ENCODE data around the gene BSN. TPM values are rescaled to one million over a fixed set of nuclear protein-coding genes. Genes with fewer than 3 reads are reported as not detected.

The BSN gene
- total RNA-seq, 1 experiment from 2014 or later: 0.87 TPM

DNA sequence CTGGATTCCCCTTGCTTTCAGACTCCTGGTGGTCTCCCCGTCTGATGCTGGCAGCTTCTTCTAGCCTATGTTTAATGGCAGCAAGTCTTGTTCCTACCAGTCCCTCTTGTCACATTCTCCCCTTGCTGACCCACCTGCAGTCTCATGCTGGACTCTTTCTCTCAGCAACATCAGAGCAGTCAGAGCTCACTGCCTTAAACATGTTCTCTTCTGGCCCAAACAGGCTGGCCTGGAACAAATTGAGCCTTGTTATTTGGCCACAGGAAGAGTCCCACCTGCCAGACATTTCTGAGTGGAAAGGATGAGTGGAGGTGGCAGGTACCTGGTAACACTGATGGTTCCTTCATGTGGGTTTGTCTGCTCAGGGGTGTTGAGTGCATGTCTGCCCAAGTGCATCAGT is 60.7 kb downstream of the BSN start:
- in situ Hi-C loops (cut with HindIII; ENCODE audit: low pct_unique_long_range_greater_than_20kb, low sequenced_read_pairs) (no loop called here), intact Hi-C loops (cut with micrococcal nuclease; ENCODE audit: unreplicated experiment) (no loop called here)
- ChIA-PET CTCF (no interaction called here), POLR2A (no interaction called here)
- no peak overlapping the region for H3K27ac ChIP-seq (ENCODE audit: low read length)
- DNase-seq (ENCODE audit: low read depth, low spot score): no peak
- no peaks in the 10 kb centered on the region for H3K4me1 ChIP-seq (ENCODE audit: control insufficient read depth, insufficient read depth, low read length)
- no peaks in the 10 kb centered on the region for H3K9me3 ChIP-seq (ENCODE audit: control insufficient read depth, insufficient read depth, low read depth, low read length)
- H3K27me3 ChIP-seq (ENCODE audit: control insufficient read depth, insufficient read depth, low read length): no peaks in the 10 kb centered on the region
- no TSS peak for BruUV-seq (replicated peaks)
- no peaks in the 10 kb centered on the region for H3K36me3 ChIP-seq (ENCODE audit: control insufficient read depth, insufficient read depth, low read length)
- H3K4me3 ChIP-seq (ENCODE audit: low read depth in 2 of 2, low read length in 2 of 2): no peak overlapping the region
- no peak for ATAC-seq
- TF ChIP-seq SIN3A (IDR thresholded peaks at IDR 0.05; ENCODE audit: borderline replicate concordance, insufficient read depth, low read depth, low read length) (no peak), POLR2AphosphoS5 (IDR thresholded peaks at IDR 0.05; ENCODE audit: low read depth, low read length) (no peak), TCF7L2 (IDR thresholded peaks at IDR 0.05; ENCODE audit: low read depth, low read length) (no peak)
- TF ChIP-seq, protein P1, sequence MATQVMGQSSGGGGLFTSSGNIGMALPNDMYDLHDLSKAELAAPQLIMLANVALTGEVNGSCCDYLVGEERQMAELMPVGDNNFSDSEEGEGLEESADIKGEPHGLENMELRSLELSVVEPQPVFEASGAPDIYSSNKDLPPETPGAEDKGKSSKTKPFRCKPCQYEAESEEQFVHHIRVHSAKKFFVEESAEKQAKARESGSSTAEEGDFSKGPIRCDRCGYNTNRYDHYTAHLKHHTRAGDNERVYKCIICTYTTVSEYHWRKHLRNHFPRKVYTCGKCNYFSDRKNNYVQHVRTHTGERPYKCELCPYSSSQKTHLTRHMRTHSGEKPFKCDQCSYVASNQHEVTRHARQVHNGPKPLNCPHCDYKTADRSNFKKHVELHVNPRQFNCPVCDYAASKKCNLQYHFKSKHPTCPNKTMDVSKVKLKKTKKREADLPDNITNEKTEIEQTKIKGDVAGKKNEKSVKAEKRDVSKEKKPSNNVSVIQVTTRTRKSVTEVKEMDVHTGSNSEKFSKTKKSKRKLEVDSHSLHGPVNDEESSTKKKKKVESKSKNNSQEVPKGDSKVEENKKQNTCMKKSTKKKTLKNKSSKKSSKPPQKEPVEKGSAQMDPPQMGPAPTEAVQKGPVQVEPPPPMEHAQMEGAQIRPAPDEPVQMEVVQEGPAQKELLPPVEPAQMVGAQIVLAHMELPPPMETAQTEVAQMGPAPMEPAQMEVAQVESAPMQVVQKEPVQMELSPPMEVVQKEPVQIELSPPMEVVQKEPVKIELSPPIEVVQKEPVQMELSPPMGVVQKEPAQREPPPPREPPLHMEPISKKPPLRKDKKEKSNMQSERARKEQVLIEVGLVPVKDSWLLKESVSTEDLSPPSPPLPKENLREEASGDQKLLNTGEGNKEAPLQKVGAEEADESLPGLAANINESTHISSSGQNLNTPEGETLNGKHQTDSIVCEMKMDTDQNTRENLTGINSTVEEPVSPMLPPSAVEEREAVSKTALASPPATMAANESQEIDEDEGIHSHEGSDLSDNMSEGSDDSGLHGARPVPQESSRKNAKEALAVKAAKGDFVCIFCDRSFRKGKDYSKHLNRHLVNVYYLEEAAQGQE (IDR thresholded peaks at IDR 0.05; ENCODE audit: insufficient read depth in 1 of 2, low read depth in 2 of 2, low read length in 1 of 2): no peak
- TF ChIP-seq, protein P2, sequence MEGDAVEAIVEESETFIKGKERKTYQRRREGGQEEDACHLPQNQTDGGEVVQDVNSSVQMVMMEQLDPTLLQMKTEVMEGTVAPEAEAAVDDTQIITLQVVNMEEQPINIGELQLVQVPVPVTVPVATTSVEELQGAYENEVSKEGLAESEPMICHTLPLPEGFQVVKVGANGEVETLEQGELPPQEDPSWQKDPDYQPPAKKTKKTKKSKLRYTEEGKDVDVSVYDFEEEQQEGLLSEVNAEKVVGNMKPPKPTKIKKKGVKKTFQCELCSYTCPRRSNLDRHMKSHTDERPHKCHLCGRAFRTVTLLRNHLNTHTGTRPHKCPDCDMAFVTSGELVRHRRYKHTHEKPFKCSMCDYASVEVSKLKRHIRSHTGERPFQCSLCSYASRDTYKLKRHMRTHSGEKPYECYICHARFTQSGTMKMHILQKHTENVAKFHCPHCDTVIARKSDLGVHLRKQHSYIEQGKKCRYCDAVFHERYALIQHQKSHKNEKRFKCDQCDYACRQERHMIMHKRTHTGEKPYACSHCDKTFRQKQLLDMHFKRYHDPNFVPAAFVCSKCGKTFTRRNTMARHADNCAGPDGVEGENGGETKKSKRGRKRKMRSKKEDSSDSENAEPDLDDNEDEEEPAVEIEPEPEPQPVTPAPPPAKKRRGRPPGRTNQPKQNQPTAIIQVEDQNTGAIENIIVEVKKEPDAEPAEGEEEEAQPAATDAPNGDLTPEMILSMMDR (IDR thresholded peaks at IDR 0.05): no peak

DNA sequence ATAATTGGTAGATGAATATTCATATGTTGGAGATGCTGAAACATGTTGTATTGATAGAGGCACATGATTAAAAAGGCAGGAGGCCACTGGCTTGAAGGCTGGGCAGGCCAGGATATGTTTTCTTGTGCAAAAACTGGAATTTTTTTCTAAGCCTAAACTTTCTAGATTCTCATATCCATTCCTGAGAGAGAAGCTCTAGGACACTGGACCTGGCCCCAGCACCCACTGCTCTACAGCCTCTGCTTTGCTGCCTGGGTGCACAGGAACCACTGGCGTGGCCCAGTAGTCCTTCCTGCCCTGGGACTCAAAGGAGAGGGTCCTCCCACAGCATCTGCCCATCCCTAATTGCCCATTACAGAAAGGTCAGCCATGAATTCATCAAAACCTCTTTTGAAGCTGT is 61.8 kb downstream of the BSN start:
- in situ Hi-C loops (cut with HindIII; ENCODE audit: low pct_unique_long_range_greater_than_20kb, low sequenced_read_pairs): no loop called here
- no peak overlapping the region for H3K27ac ChIP-seq (ENCODE audit: low read length)
- intact Hi-C loops (cut with micrococcal nuclease; ENCODE audit: unreplicated experiment): no loop called here
- ATAC-seq: no peak
- H3K27me3 ChIP-seq (ENCODE audit: control insufficient read depth, insufficient read depth, low read length): no peaks in the 10 kb centered on the region
- TF ChIP-seq, protein P2 (IDR thresholded peaks at IDR 0.05): no peak
- TF ChIP-seq TCF7L2 (IDR thresholded peaks at IDR 0.05; ENCODE audit: low read depth, low read length): no peak
- TF ChIP-seq SIN3A (IDR thresholded peaks at IDR 0.05; ENCODE audit: borderline replicate concordance, insufficient read depth, low read depth, low read length): no peak
- TF ChIP-seq POLR2AphosphoS5 (IDR thresholded peaks at IDR 0.05; ENCODE audit: low read depth, low read length): no peak
- TF ChIP-seq, protein P1 (IDR thresholded peaks at IDR 0.05; ENCODE audit: insufficient read depth in 1 of 2, low read depth in 2 of 2, low read length in 1 of 2): no peak
- no peaks in the 10 kb centered on the region for H3K4me1 ChIP-seq (ENCODE audit: control insufficient read depth, insufficient read depth, low read length)
- POLR2A ChIA-PET: no interaction called here
- CTCF ChIA-PET: no interaction called here
- no TSS peak for BruUV-seq (replicated peaks)
- no peak for DNase-seq (ENCODE audit: low read depth, low spot score)
- no peak overlapping the region for H3K4me3 ChIP-seq (ENCODE audit: low read depth in 2 of 2, low read length in 2 of 2)
- no peaks in the 10 kb centered on the region for H3K36me3 ChIP-seq (ENCODE audit: control insufficient read depth, insufficient read depth, low read length)
- no peaks in the 10 kb centered on the region for H3K9me3 ChIP-seq (ENCODE audit: control insufficient read depth, insufficient read depth, low read depth, low read length)
